CD14-positive monocyte (primary cell): ENCODE results near the gene UNC5CL. TPM values are rescaled to one million over a fixed set of nuclear protein-coding genes. Genes with fewer than 3 reads are reported as not detected.

Source experiments
- DNase-seq, 3 donors: peaks; one replicate each; pipeline ENCODE4 v3.0.0-alpha.2; 2011 to 2022
- H2AFZ ChIP-seq: 2 replicates; pipeline ENCODE4 v1.6.0; 2012; ENCODE audit warnings: mild to moderate bottlenecking, low read depth, low read length, inconsistent platforms; ENCODE audit not compliant: insufficient read depth, poor library complexity, severe bottlenecking
- H3K27ac ChIP-seq, 2 donors: 1 replicate in 1 of 2; 2 replicates in 1 of 2; pipeline ENCODE4 v1.5.1; 2012 to 2013; ENCODE audit warnings: low read length in 2 of 2, control low read depth in 1 of 2, inconsistent platforms in 1 of 2, low read depth in 1 of 2, mild to moderate bottlenecking in 1 of 2
- H3K27me3 ChIP-seq, 2 donors: one replicate each; pipeline versions ENCODE4 v1.6.0 to v1.6.1; 2011 to 2013; ENCODE audit warnings: low read length in 2 of 2; ENCODE audit not compliant: control insufficient read depth in 2 of 2, insufficient read depth in 2 of 2
- H3K36me3 ChIP-seq, 2 donors: replicated peaks in 1 of 2; 1 replicate in 1 of 2; 2 replicates in 1 of 2; pipeline versions ENCODE4 v1.5.1 to v1.6.1; 2012 to 2013; ENCODE audit warnings: low read length in 2 of 2, control low read depth in 1 of 2, inconsistent platforms in 1 of 2, mild to moderate bottlenecking in 1 of 2; ENCODE audit not compliant: insufficient read depth in 2 of 2, control insufficient read depth in 1 of 2
- H3K4me1 ChIP-seq, 2 donors: 1 replicate in 1 of 2; 2 replicates in 1 of 2; pipeline versions ENCODE4 v1.5.1 to v1.6.1; 2012 to 2013; ENCODE audit warnings: low read length in 2 of 2, control low read depth in 1 of 2, inconsistent platforms in 1 of 2, mild to moderate bottlenecking in 1 of 2, moderate library complexity in 1 of 2; ENCODE audit not compliant: insufficient read depth in 2 of 2, control insufficient read depth in 1 of 2
- H3K4me2 ChIP-seq: replicated peaks from 2 replicates; pipeline ENCODE3; 2012; ENCODE audit warnings: low read length, moderate library complexity, mild to moderate bottlenecking; ENCODE audit not compliant: poor library complexity, severe bottlenecking; ENCODE audit errors: extremely low read depth
- H3K4me3 ChIP-seq, 3 experiments: fragments of 200-600 bp in 1 of 3; sonication (generic) in 1 of 3; replicated peaks in 1 of 3; 1 replicate in 2 of 3; 2 replicates in 1 of 3; pipeline ENCODE4 v1.5.1; 2011 to 2013; ENCODE audit warnings: low read length in 3 of 3, mild to moderate bottlenecking in 3 of 3, control low read depth in 2 of 3, low read depth in 2 of 3, inconsistent platforms in 1 of 3, moderate library complexity in 1 of 3
- H3K79me2 ChIP-seq: 2 replicates; pipeline ENCODE4 v1.6.0; 2012; ENCODE audit warnings: mild to moderate bottlenecking, control low read depth, inconsistent platforms, low read length, moderate library complexity; ENCODE audit not compliant: insufficient read depth
- H3K9ac ChIP-seq: 2 replicates; pipeline ENCODE4 v1.6.0; 2017; ENCODE audit warnings: low read length, mild to moderate bottlenecking; ENCODE audit not compliant: insufficient read depth, poor library complexity, severe bottlenecking
- H3K9me3 ChIP-seq, 2 donors: replicated peaks in 1 of 2; 1 replicate in 1 of 2; 2 replicates in 1 of 2; pipeline versions ENCODE4 v1.5.1 to v1.6.1; 2012 to 2013; ENCODE audit warnings: low read length in 2 of 2, control low read depth in 1 of 2; ENCODE audit not compliant: control insufficient read depth in 1 of 2, insufficient read depth in 1 of 2
- H4K20me1 ChIP-seq: 2 replicates; pipeline ENCODE4 v1.6.0; 2012; ENCODE audit warnings: mild to moderate bottlenecking, low read length, control low read depth, moderate library complexity; ENCODE audit not compliant: insufficient read depth
- H3K27ac Mint-ChIP-seq, 7 donors: one replicate each; pipeline ENCODE4 v1.8.0; 2020; ENCODE audit warnings: mild to moderate bottlenecking in 7 of 7, mixed read lengths in 7 of 7, moderate library complexity in 6 of 7, inconsistent platforms in 2 of 7
- H3K27me3 Mint-ChIP-seq, 3 donors: one replicate each; pipeline ENCODE4 v1.8.0; 2021 to 2022; ENCODE audit warnings: low read depth in 3 of 3, mild to moderate bottlenecking in 3 of 3, mixed read lengths in 3 of 3, moderate library complexity in 3 of 3, inconsistent platforms in 1 of 3
- H3K36me3 Mint-ChIP-seq, 2 donors: one replicate each; pipeline ENCODE4 v1.8.0; 2020; ENCODE audit warnings: mixed read lengths in 2 of 2, inconsistent platforms in 1 of 2, mild to moderate bottlenecking in 1 of 2
- H3K4me1 Mint-ChIP-seq: one replicate; pipeline ENCODE4 v1.8.0; 2020; ENCODE audit warnings: mild to moderate bottlenecking, mixed read lengths
- H3K4me3 Mint-ChIP-seq, 2 donors: one replicate each; pipeline ENCODE4 v1.8.0; 2020; ENCODE audit warnings: mild to moderate bottlenecking in 2 of 2, mixed read lengths in 2 of 2, moderate library complexity in 1 of 2
- H3K9me3 Mint-ChIP-seq, 7 donors: one replicate each; pipeline ENCODE4 v1.8.0; 2020 to 2022; ENCODE audit warnings: mixed read lengths in 7 of 7, mild to moderate bottlenecking in 6 of 7, moderate library complexity in 6 of 7, inconsistent platforms in 2 of 7
- WGBS: methylation state at CpG from one replicate; pipeline ENCODE4 v1.1.5; 2013; ENCODE audit warnings: missing lambda C conversion rate; ENCODE audit not compliant: insufficient coverage; 5-methylcytosine and 5-hydroxymethylcytosine counted together
- intact Hi-C, 2 donors: fragments of 100-400 bp; cut with micrococcal nuclease; formaldehyde crosslinking; loops; one replicate each; pipeline versions ENCODE4 v1.15.0 to v1.15.1; 2023
- polyA plus RNA-seq, 3 donors: library from polyadenylated mRNA; depleted of rRNA in 1 of 3; unstranded in 2 of 3; stranded (reverse) in 1 of 3; fragments of 300-500 nt in 2 of 3; fragments of >200 nt in 1 of 3; fragmentation: Illumina TruSeq in 2 of 3; gene quantifications; 1 replicate in 2 of 3; 2 replicates in 1 of 3; pipeline ENCODE4 v1.2.3, GENCODE V29; 2012 to 2021
- TF ChIP-seq, protein P1 (sequence below): fragments of 200-600 bp; IDR thresholded peaks from one replicate; pipeline ENCODE4 v1.8.0; 2022; ENCODE audit warnings: antibody characterized with exemption, mild to moderate bottlenecking

The UNC5CL gene
- polyA plus RNA-seq, 3 donors = 0.09 to 2.3 TPM; not detected in 1

DNA sequence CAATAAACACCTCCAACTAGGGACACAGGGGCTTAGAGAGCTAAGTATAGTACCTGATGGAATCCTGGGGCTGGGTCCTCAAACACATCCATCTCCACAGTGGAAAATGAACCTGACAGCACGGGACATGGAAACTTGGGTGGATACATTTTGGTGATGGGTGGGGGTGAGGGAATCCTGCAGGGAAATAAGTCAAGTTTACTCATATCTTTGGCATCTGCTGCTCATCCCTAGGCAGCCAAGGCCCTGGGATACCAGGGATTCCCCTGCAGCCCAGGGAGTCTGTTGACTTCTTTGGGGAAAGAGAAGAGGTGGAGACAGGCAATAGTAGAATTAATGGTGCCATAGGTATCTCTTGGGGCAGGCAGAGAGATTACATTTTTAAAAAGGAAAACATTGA is 20.5 kb upstream of the UNC5CL start:
- H3K9me3 ChIP-seq = no peaks in the 10 kb centered on the region
- H4K20me1 ChIP-seq = no peaks in the 10 kb centered on the region
- Mint-ChIP-seq H3K36me3 (peaks cover 46 to 48% of the 10 kb centered on the region in 2 donors), H3K9me3 (no peaks in the 10 kb centered on the region), H3K27me3 (no peaks in the 10 kb centered on the region), H3K27ac (peak overlapping the region in 1 of 7 donors; percentile 8), H3K4me3 (no peak overlapping the region), H3K4me1 (no peaks in the 10 kb centered on the region)
- H3K27me3 ChIP-seq = no peaks in the 10 kb centered on the region
- DNase-seq = no peak
- peaks cover 17 to 38% of the 10 kb centered on the region in 2 donors for H3K36me3 ChIP-seq
- no peaks in the 10 kb centered on the region for H3K79me2 ChIP-seq
- no peak overlapping the region for H3K9ac ChIP-seq
- intact Hi-C loops = no loop called here
- no peak overlapping the region for H2AFZ ChIP-seq
- no peak overlapping the region for H3K4me3 ChIP-seq
- no peak overlapping the region for H3K4me2 ChIP-seq
- whole genome bisulfite sequencing = no CpG with 5 or more reads among the region's 1 CpG
- TF ChIP-seq, protein P1, sequence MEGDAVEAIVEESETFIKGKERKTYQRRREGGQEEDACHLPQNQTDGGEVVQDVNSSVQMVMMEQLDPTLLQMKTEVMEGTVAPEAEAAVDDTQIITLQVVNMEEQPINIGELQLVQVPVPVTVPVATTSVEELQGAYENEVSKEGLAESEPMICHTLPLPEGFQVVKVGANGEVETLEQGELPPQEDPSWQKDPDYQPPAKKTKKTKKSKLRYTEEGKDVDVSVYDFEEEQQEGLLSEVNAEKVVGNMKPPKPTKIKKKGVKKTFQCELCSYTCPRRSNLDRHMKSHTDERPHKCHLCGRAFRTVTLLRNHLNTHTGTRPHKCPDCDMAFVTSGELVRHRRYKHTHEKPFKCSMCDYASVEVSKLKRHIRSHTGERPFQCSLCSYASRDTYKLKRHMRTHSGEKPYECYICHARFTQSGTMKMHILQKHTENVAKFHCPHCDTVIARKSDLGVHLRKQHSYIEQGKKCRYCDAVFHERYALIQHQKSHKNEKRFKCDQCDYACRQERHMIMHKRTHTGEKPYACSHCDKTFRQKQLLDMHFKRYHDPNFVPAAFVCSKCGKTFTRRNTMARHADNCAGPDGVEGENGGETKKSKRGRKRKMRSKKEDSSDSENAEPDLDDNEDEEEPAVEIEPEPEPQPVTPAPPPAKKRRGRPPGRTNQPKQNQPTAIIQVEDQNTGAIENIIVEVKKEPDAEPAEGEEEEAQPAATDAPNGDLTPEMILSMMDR = no peak
- no peak overlapping the region for H3K27ac ChIP-seq
- H3K4me1 ChIP-seq = no peaks in the 10 kb centered on the region

DNA sequence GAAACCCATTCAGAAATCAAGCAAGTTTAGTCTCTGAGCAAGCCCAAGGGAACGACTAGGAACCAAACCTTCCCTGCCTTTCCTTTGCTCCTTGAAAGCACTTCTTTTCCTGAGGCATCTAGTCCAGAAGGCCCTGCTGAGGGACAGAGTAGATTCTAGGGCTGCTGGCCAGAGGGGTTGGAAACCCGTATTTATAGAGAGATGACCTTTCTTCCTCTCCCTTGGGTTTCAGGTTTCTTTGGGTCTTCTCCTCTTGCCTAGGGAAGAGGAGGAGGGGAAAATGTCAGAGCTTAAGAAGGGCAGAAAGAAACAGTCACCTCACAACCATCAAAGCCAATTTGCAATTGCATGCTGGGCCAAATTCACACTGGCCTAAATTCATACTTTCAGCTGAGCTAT is 19.8 kb upstream of the UNC5CL start:
- TF ChIP-seq, protein P1 = no peak
- intact Hi-C loops = no loop called here
- no peaks in the 10 kb centered on the region for H3K79me2 ChIP-seq
- Mint-ChIP-seq H3K9me3 (no peaks in the 10 kb centered on the region), H3K36me3 (peaks cover 41 to 43% of the 10 kb centered on the region in 2 donors), H3K27ac (peak overlapping the region in 2 of 7 donors; percentile 31 to 55), H3K4me1 (no peaks in the 10 kb centered on the region), H3K27me3 (no peaks in the 10 kb centered on the region), H3K4me3 (no peak overlapping the region)
- H3K36me3 ChIP-seq = peaks cover 10 to 30% of the 10 kb centered on the region in 2 donors
- H3K4me2 ChIP-seq = no peak overlapping the region
- no peak overlapping the region for H3K27ac ChIP-seq
- WGBS = no CpG with 5 or more reads among the region's 2 CpGs
- H3K4me3 ChIP-seq = no peak overlapping the region
- H3K9ac ChIP-seq = no peak overlapping the region
- H3K4me1 ChIP-seq = no peaks in the 10 kb centered on the region
- H3K9me3 ChIP-seq = no peaks in the 10 kb centered on the region
- DNase-seq = no peak
- no peaks in the 10 kb centered on the region for H3K27me3 ChIP-seq
- no peak overlapping the region for H2AFZ ChIP-seq
- no peaks in the 10 kb centered on the region for H4K20me1 ChIP-seq
